Stimulated activated CD8-positive, alpha-beta memory T cell treated with anti-CD3 and anti-CD28 coated beads, Interleukin-4, amount 100 ng/mL, for 1 hour (primary cell): Measurements from ENCODE around the gene C16orf96.
"Not testable (repeated sequence)": the region's sequence is repeated elsewhere in the genome, so short reads cannot be mapped to it uniquely, and the experiment has no call there.

Experiments used
- DNase-seq, 2 donors: peaks; one replicate each; pipeline ENCODE4 v3.0.0-alpha.2; 2020; ENCODE audit warnings: low read depth in 2 of 2, low spot score in 1 of 2

The C16orf96 gene

DNA sequence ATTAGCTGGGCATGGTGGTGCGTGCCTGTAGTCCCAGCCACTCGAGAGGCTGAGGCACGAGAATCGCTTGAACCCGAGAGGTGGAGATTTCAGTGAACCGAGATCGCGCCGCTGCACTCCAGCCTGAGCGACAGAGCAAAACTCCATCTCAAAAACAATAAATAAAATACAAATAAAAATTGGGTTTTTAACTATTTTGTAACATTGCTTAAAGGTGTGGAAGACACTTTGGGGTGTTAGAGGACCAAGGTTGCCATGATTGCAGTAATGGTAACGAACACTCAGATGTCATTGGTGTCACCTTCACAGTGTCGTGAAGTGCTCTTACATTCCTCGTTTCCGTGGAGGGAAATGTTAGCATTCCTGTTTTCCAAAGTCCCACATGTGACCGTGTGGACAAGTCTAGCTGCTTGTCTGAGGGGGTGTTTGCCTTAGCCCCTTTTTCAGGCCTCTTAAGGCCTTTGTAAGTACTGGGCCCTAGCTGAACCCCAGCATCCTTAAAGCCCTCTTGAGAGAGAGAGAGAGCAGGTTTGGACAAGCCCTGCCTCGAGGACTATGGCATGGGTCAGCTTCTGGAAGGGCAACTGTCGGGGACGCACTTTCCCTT, 8.6 kb downstream of the C16orf96 start:
- DNase-seq = no peak

GRCh38 chr16:4566144-4566543, 10.0 kb downstream of the C16orf96 start:
- DNase-seq = no peak

DNA sequence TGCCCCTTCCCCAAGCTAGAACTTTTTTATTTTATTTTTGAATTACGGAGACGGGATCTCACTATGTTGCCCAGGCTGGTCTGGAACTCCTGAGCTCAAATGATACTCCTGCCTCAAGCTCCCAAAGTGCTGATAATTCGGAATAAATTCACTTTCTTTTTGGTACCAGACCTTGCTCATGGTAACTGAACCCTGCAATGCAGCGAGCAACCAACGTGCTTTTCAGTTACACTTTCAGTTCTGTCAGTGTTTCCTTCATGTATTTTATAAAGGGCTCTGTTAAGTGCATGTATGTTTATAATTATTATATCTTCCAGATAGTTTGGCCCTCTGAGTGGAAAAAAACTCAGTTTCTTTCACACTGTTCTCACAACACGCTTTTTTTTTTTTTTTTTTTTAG, 13.9 kb downstream of the C16orf96 start:
- DNase-seq = no peak

- DNase-seq = no peak
Measured at GRCh38 chr16:4570688-4571321, 14.7 kb downstream of the C16orf96 start.

DNA sequence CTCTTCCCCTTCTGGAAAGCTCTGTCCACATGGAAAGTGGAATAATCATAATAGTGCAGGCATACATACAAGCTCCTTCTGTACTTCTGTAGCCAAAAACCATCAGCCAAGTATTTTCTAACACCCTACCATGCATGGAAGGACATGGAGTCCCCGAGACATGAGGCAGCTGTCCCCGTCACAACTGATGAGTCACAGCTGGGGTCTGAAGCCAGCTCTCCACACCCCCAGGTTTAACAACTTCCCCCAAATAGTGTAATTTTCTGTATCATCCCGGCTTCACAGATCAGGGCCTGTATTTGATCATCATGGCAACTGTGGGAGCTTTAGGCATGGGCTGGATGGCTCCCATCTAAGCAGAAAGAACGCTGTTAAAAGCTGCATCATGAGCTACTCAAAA, 16.6 kb downstream of the C16orf96 start:
- no peak for DNase-seq

- DNase-seq = not testable (repeated sequence)
Measured at GRCh38 chr16:4573926-4574325, 17.8 kb downstream of the C16orf96 start.

GRCh38 chr16:4574919-4575705, 19.0 kb downstream of the C16orf96 start:
- no peak for DNase-seq

GRCh38 chr16:4576008-4576407, 19.9 kb downstream of the C16orf96 start:
- no peak for DNase-seq

GRCh38 chr16:4578961-4579530, 22.9 kb downstream of the C16orf96 start:
- DNase-seq = no peak

- DNase-seq = no peak
Measured at GRCh38 chr16:4580250-4580649, 24.1 kb downstream of the C16orf96 start.

DNA sequence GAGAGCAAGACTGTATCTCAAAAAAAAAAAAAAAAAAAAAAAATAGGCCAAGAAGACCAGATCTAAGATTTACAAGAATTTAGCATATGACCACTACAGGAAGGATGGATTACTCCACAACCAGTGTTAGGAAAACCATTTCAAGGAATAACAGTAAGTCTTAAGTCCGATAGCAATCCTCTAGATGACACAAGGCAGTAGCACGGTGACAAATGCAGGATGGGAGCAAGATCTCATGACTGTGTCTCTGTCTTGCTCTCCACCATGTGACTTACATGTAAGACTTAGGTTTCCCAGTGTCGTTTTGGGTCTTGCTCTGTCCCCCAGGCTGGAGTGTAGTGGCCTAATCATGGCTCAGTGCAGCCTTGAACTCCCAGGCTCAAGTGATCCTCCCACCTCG, 27.8 kb downstream of the C16orf96 start:
- DNase-seq = no peak

DNA sequence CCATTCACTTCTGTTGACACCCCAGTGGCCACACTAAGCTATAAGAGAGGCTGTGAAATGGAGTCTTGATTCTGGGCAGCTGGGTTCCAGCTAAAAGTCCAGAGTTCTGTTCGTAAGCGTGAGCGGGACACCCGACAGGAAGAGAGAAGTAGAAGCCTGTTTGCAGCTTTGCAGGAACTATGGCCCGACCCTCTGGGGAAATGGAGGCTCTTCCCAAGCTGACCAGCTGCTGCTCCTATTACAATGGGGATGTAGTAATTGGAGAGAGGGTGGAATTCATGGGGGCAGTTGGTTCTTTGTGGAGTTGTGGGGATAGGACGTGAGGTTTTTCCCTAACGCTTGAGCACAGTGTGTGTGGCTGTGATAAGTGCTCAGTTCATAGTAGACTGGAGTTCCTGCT, 30.2 kb downstream of the C16orf96 start:
- no peak for DNase-seq

DNA sequence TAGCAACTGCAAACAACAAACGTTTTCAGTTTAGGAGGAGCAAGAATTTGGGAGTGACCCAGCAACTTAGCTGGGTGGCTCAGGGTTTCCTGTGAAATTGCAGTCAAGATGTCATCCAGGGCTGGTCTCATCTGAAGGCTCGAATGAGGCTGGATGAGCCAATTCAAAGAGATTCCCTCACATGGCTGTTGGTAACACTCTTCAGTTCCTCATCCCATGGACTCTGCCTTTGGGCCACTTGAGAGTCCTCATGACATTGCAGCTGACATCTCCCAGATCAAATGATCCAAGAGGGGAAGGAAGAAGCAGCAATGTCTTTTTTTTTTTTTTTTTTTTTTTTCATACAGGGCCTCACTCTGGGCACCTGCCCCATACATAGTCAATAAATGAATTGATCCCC, 32.2 kb downstream of the C16orf96 start:
- DNase-seq = no peak

DNA sequence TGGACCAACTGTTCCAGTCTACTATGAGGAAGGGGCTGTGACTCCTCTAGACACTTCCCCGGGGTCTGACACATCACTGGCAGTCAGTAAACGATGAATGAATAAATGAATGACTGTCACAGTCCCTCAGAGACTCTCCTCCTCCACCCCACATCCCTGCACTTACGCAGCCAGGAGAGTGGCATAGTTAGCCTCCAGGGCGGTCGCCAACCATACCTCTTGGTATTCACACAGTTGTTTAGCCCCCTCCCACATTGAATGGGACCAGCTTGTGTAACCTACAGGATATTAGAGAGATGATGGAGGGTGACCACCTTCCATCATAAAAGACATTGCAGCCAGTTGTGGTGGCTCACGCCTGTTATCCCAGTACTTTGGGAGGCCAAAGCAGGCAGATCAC, 32.8 kb downstream of the C16orf96 start:
- no peak for DNase-seq

GRCh38 chr16:4591191-4591590, 35.1 kb downstream of the C16orf96 start:
- DNase-seq = no peak

DNA sequence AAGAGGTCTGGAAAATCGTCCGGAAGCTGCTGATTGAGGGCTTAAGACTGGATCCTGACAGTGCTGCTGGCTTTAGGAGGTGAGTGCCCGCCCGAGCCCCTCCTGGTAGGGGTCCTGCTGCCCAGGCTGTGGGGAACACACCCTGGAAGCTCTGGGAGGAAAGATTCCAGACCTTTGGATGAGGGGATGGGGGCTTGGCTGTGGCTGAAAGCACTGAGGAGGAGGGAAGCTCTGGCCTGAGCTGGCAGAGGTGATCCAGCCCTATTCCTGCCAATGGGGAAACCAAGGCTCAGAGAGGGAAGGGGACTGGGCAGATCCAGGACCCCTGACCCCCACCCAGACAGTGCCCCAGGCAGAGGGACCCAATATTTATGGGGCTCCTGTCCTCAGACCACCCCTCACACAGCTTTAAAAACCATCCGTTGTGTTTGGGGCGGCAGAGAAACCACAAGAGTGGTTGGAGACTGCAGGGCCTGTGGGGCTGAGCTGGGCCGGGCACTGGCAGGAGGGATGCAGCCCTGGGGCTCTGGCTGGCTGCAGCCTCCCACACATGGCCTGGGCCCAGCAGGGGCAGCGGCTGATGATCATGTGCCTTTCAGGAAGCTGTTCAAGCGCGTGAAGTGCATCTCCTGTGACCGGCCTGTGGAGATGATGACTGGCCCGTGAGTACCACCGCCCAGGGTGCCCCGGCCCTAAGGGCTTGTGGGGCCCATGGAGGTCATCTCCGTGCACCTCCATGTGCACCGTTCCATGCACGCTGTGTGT, 35.7 kb downstream of the C16orf96 start:
- no peak for DNase-seq

- no peak for DNase-seq
Measured at GRCh38 chr16:4593086-4593485, 36.9 kb downstream of the C16orf96 start.

- no peak for DNase-seq
Measured at GRCh38 chr16:4594433-4595410, 38.6 kb downstream of the C16orf96 start.

GRCh38 chr16:4597174-4597573, 41.0 kb downstream of the C16orf96 start:
- no peak for DNase-seq

DNA sequence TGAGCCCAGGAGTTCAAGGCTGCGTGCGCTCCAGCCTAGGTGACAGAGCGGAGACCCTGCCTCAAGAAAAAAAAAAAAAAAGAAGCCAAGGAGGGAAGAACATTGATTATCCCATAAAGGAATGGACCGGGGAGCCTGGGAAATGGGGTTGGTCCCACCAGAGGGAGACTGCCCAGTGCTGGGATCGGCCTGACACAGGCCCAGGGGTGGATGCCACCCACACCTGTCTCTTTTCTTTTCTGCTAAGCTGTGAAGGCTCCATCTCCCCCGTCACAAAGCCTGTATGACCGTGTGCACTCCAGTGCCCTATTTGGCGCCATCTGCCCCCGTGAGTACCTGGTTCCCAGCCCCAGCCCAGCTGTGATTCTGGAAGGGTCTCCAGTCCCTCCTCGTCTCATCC, 42.9 kb downstream of the C16orf96 start:
- no peak for DNase-seq
